Endothelial cell of umbilical vein (primary cell): Measurements from ENCODE around the gene TNFRSF19. TPM values are rescaled to one million over a fixed set of nuclear protein-coding genes. Genes with fewer than 3 reads are reported as not detected.

Experiments used
- BruUV-seq: library from RNA; stranded (reverse); fragments of 400-500 nt; replicated peaks from 2 replicates; lab custom pipeline; 2021; lab: Mats Ljungman, UMichigan
- CTCF ChIA-PET: fragments of 300-600, 350-600 bp; sonication (Branson Sonifier 250); formaldehyde crosslinking; loops from one replicate; lab custom pipeline; 2021; ENCODE audit warnings: antibody characterized with exemption, inconsistent platforms; lab: Charles Lee
- POLR2A ChIA-PET: fragments of 300-600, 350-600 bp; sonication (Branson Sonifier 250); formaldehyde crosslinking; loops from one replicate; lab custom pipeline; 2021; ENCODE audit warnings: antibody characterized with exemption, inconsistent platforms; lab: Charles Lee
- DNase-seq: peaks from one replicate; pipeline ENCODE4 v3.0.0-alpha.2; 2011; ENCODE audit warnings: low read depth, low spot score
- FAIRE-seq: peaks from 2 replicates; lab custom pipeline; 2011; peaks lifted over from hg19 to GRCh38; lab: Jason Lieb, UNC
- H2AFZ ChIP-seq: 2 replicates; pipeline ENCODE4 v1.6.0; 2012; ENCODE audit warnings: low read depth, low read length, control low read depth, inconsistent platforms
- H3K27ac ChIP-seq: 2 replicates; pipeline ENCODE4 v1.5.1; 2011; ENCODE audit warnings: low read depth, mild to moderate bottlenecking, control low read depth, low read length, moderate library complexity; ENCODE audit not compliant: insufficient read depth
- H3K27me3 ChIP-seq, 2 experiments: 2 replicates each; pipeline versions ENCODE4 v1.6.0 to v1.6.1; 2011; ENCODE audit warnings: low read length in 2 of 2, mixed read lengths in 1 of 2; ENCODE audit not compliant: control insufficient read depth in 2 of 2, insufficient read depth in 2 of 2
- H3K36me3 ChIP-seq, 2 experiments: 2 replicates in 1 of 2; 3 replicates in 1 of 2; pipeline ENCODE4 v1.5.1; 2011; ENCODE audit warnings: low read length in 2 of 2, mild to moderate bottlenecking in 1 of 2, moderate library complexity in 1 of 2; ENCODE audit not compliant: control insufficient read depth in 2 of 2, insufficient read depth in 2 of 2; ENCODE audit errors: extremely low read depth in 1 of 2
- H3K4me1 ChIP-seq: 3 replicates; pipeline ENCODE4 v1.5.1; 2011; ENCODE audit warnings: mild to moderate bottlenecking, low read length; ENCODE audit not compliant: control insufficient read depth, insufficient read depth; ENCODE audit errors: extremely low read depth
- H3K4me2 ChIP-seq: 2 replicates; pipeline ENCODE4 v1.6.1; 2011; ENCODE audit warnings: low read length, control low read depth, mixed read lengths; ENCODE audit not compliant: insufficient read depth
- H3K4me3 ChIP-seq, 3 experiments: fragments of 200-600 bp in 1 of 3; sonication (generic), shearing (Covaris generic) in 1 of 3; replicated peaks in 1 of 3; 2 replicates each; pipeline ENCODE4 v1.5.1; 2011 to 2016; ENCODE audit warnings: control low read depth in 3 of 3, low read length in 3 of 3, mild to moderate bottlenecking in 2 of 3, inconsistent platforms in 1 of 3, low read depth in 1 of 3, moderate library complexity in 1 of 3; ENCODE audit not compliant: insufficient read depth in 1 of 3
- H3K79me2 ChIP-seq: 2 replicates; pipeline ENCODE4 v1.6.0; 2012; ENCODE audit warnings: low read length, inconsistent platforms; ENCODE audit not compliant: control insufficient read depth, insufficient read depth
- H3K9ac ChIP-seq: replicated peaks from 2 replicates; pipeline ENCODE3; 2011; ENCODE audit warnings: low read length, control low read depth; ENCODE audit not compliant: insufficient read depth; ENCODE audit errors: extremely low read depth
- H3K9me1 ChIP-seq: replicated peaks from 3 replicates; pipeline ENCODE4 v1.6.0; 2011; ENCODE audit warnings: mild to moderate bottlenecking, low read length; ENCODE audit not compliant: control insufficient read depth, insufficient read depth; ENCODE audit errors: extremely low read depth
- H3K9me3 ChIP-seq: replicated peaks from 2 replicates; pipeline ENCODE4 v1.5.1; 2012; ENCODE audit warnings: low read length, inconsistent platforms; ENCODE audit not compliant: control insufficient read depth, insufficient read depth
- H4K20me1 ChIP-seq: replicated peaks from 2 replicates; pipeline ENCODE3; 2011; ENCODE audit warnings: mild to moderate bottlenecking, low read length; ENCODE audit not compliant: control insufficient read depth, insufficient read depth; ENCODE audit errors: extremely low read depth
- FOS ChIP-seq: IDR thresholded peaks from 2 replicates; pipeline ENCODE4 v1.6.1; 2011; ENCODE audit warnings: mild to moderate bottlenecking, low read length, moderate library complexity, borderline replicate concordance; ENCODE audit not compliant: insufficient read depth
- JUN ChIP-seq: IDR thresholded peaks from 2 replicates; pipeline ENCODE4 v1.6.1; 2011; ENCODE audit warnings: borderline replicate concordance, low read depth; ENCODE audit not compliant: insufficient read length, insufficient read depth
- MYC ChIP-seq: IDR thresholded peaks from one replicate; pipeline ENCODE4 v1.6.1; 2011; ENCODE audit warnings: mild to moderate bottlenecking, low read depth, low read length
- POLR2A ChIP-seq: IDR thresholded peaks from 2 replicates; pipeline ENCODE4 v1.6.1; 2012; ENCODE audit warnings: low read depth, mild to moderate bottlenecking, control low read depth, low read length
- POLR2AphosphoS5 ChIP-seq: IDR thresholded peaks from 2 replicates; pipeline ENCODE4 v1.6.1; 2012; ENCODE audit warnings: low read depth, mild to moderate bottlenecking, control low read depth, low read length, moderate library complexity; ENCODE audit not compliant: insufficient read depth
- dilution Hi-C: fragments of 300-500 bp; cut with MboI; formaldehyde crosslinking; loops from one replicate; pipeline ENCODE4 v1.15.0; 2019; ENCODE audit warnings: low sequenced_read_pairs; ENCODE audit not compliant: extremely low pct_ligation_motif_present
- intact Hi-C: fragments of 100-400 bp; cut with micrococcal nuclease; formaldehyde crosslinking; loops from one replicate; pipeline ENCODE4 v1.10.0; 2022
- polyA plus RNA-seq, 4 experiments: library from polyadenylated mRNA; depleted of rRNA in 3 of 4; stranded (reverse) in 3 of 4; unstranded in 1 of 4; fragments of >200 nt; gene quantifications; 2 replicates each; pipeline versions ENCODE4 v1.2.1 to v1.2.3, GENCODE V29; 2011 to 2012; ENCODE audit warnings: missing spikeins in 1 of 4
- total RNA-seq: library from RNA; stranded (reverse); gene quantifications from 2 replicates; pipeline ENCODE4 v1.2.3, GENCODE V29; 2021
- TF ChIP-seq, protein P1 (sequence below): IDR thresholded peaks from 2 replicates; pipeline ENCODE4 v1.6.1; 2011; ENCODE audit not compliant: insufficient read depth, insufficient read length
- TF ChIP-seq, protein P2 (sequence below), 2 donors: IDR thresholded peaks; 1 replicate in 1 of 2; 2 replicates in 1 of 2; pipeline ENCODE4 v1.5.1; 2011; ENCODE audit warnings: low read length in 2 of 2, mild to moderate bottlenecking in 2 of 2, moderate library complexity in 2 of 2, control low read depth in 1 of 2, inconsistent platforms in 1 of 2, low read depth in 1 of 2; ENCODE audit not compliant: insufficient read depth in 1 of 2; ENCODE audit errors: extremely low read depth in 1 of 2

The TNFRSF19 gene
- total and polyA plus RNA-seq, 2 donors (not counting 3 experiments of a cell fraction or from before 2014, with no cell fraction given): 0.23 to 0.29 TPM

DNA sequence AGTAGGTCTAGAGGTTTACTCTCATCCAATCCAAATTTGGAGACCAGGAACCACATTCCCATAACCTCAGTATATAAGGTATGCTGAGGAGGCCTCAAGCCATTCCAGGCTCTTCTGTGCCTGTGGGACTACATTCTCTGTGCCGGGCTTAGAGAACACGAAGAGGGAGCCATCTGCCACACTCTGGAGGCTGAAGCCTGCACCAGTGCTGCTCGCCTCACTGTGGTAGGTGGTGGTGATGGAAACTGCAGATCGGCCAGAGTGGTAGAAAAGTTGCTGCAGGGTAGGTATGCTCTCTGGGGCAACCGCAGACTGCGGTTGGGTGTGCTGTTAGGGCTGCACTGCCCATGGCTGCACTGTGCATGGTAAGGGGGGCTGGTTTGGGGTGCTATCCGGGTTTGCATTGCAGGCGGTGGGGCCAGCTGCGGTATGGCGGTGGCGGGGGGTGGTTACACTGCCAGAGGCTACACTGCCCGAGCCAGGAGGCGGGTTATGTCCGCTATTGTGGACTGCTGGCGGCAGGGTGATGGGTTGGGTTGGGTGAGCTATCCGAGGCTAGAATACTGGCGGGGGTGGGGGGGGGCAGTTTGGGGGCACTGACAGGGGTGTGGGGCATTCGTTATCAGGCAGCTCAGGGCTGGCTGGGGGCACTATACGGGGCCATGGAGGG lies 145.0 kb downstream of the TNFRSF19 start:
- ChIA-PET CTCF (interaction anchor here (1.0 to 1.9 kb wide), 4 partner anchors 13 to 173 kb away, joined by 3 to 12 read pairs (median 3); no protein-coding TSS in a partner anchor), POLR2A (no interaction called here)
- no peak for DNase-seq
- Histone ChIP-seq H2AFZ (no peak overlapping the region), H3K79me2 (no peaks in the 10 kb centered on the region), H3K4me3 (no peak overlapping the region), H3K9me1 (no peaks in the 10 kb centered on the region), H3K9me3 (no peaks in the 10 kb centered on the region), H4K20me1 (no peaks in the 10 kb centered on the region), H3K4me2 (no peak overlapping the region), H3K27me3 (no peaks in the 10 kb centered on the region), H3K4me1 (no peaks in the 10 kb centered on the region), H3K9ac (no peak overlapping the region), H3K27ac (no peak overlapping the region), H3K36me3 (no peaks in the 10 kb centered on the region)
- BruUV-seq: no TSS peak
- intact Hi-C loops: no loop called here
- dilution Hi-C loops: no loop called here
- TF ChIP-seq POLR2AphosphoS5: no peak
- TF ChIP-seq JUN: no peak
- no peak for TF ChIP-seq POLR2A
- no peak for TF ChIP-seq MYC
- TF ChIP-seq FOS: no peak
- TF ChIP-seq, protein P1, sequence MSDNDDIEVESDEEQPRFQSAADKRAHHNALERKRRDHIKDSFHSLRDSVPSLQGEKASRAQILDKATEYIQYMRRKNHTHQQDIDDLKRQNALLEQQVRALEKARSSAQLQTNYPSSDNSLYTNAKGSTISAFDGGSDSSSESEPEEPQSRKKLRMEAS: no peak
- no peak for FAIRE-seq

DNA sequence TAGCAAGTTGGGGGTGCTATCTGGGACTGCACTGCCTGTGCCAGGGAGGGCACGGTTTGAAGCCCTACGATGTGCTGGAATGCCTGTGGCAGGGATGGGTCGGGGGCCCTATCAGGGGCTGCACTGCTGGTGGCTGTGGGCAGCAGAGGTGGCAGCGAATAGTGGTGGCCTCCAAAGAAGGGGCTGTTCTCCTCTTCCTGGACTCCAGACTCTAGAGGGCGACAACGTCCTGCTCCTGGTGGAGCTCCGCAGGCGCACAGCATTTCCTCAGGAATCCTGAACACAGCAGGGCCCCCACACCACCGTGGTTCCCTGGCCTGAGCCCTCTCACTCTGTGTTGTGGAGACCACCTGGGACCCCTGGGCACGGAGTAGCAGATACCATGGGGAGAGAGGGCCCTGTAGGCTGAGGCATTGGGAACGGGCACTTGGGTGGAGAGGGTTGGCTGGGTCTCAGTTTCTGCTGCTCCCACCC lies 145.6 kb downstream of the TNFRSF19 start:
- no peaks in the 10 kb centered on the region for H3K27me3 ChIP-seq
- DNase-seq: no peak
- no TSS peak for BruUV-seq

More for the DNA sequence above, 145.6 kb downstream of the TNFRSF19 start:
- dilution Hi-C loops: no loop called here
- TF ChIP-seq, protein P2, sequence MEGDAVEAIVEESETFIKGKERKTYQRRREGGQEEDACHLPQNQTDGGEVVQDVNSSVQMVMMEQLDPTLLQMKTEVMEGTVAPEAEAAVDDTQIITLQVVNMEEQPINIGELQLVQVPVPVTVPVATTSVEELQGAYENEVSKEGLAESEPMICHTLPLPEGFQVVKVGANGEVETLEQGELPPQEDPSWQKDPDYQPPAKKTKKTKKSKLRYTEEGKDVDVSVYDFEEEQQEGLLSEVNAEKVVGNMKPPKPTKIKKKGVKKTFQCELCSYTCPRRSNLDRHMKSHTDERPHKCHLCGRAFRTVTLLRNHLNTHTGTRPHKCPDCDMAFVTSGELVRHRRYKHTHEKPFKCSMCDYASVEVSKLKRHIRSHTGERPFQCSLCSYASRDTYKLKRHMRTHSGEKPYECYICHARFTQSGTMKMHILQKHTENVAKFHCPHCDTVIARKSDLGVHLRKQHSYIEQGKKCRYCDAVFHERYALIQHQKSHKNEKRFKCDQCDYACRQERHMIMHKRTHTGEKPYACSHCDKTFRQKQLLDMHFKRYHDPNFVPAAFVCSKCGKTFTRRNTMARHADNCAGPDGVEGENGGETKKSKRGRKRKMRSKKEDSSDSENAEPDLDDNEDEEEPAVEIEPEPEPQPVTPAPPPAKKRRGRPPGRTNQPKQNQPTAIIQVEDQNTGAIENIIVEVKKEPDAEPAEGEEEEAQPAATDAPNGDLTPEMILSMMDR (IDR thresholded peaks at IDR 0.05; ENCODE audit: extremely low read depth in 1 of 2, insufficient read depth in 1 of 2, low read depth in 1 of 2, low read length in 2 of 2): peak; percentile 6 to 32
- TF ChIP-seq, protein P1: no peak
- Histone ChIP-seq H3K4me3 (no peak overlapping the region), H2AFZ (no peak overlapping the region), H3K79me2 (no peaks in the 10 kb centered on the region), H3K4me2 (no peak overlapping the region), H3K4me1 (no peaks in the 10 kb centered on the region), H3K9ac (no peak overlapping the region), H3K36me3 (no peaks in the 10 kb centered on the region), H3K9me3 (no peaks in the 10 kb centered on the region), H3K9me1 (no peaks in the 10 kb centered on the region), H3K27ac (no peak overlapping the region), H4K20me1 (no peaks in the 10 kb centered on the region)
- ChIA-PET POLR2A (no interaction called here), CTCF (interaction anchor here (0.6 to 1.9 kb wide), 5 partner anchors 13 to 292 kb away, joined by 3 to 12 read pairs (median 3); no protein-coding TSS in a partner anchor)
- intact Hi-C loops: loop anchor here (2.0 kb wide), 1 partner anchor 155 kb away; no protein-coding TSS in a partner anchor
- no peak for FAIRE-seq
